Natural killer cell (primary cell): ENCODE results near the gene SGK2. TPM values are rescaled to one million over a fixed set of nuclear protein-coding genes. Genes with fewer than 3 reads are reported as not detected.

ENCODE experiments used
- ATAC-seq, 3 donors: fragments of 150-1000 bp in 2 of 3; fragments of 200-7000 bp in 1 of 3; cut with Tn5 transposase; 1 replicate in 1 of 3; 2 replicates in 2 of 3; pipeline ENCODE4 v1.10.0; 2021; ENCODE audit warnings: mild to moderate bottlenecking in 2 of 3, moderate library complexity in 2 of 3
- DNase-seq, 2 donors: peaks; one replicate each; pipeline versions ENCODE4 v3.0.0 to v3.0.0-alpha.2; 2013 to 2021; ENCODE audit warnings: mixed read lengths in 1 of 2
- H3K27ac ChIP-seq: one replicate; pipeline ENCODE4 v1.5.1; 2013; ENCODE audit warnings: mild to moderate bottlenecking, low read length
- H3K27me3 ChIP-seq: one replicate; pipeline ENCODE4 v1.6.1; 2013; ENCODE audit warnings: low read length; ENCODE audit not compliant: control insufficient read depth, insufficient read depth
- H3K36me3 ChIP-seq: one replicate; pipeline ENCODE4 v1.6.1; 2013; ENCODE audit warnings: low read length; ENCODE audit not compliant: control insufficient read depth, insufficient read depth
- H3K4me1 ChIP-seq: one replicate; pipeline ENCODE4 v1.6.1; 2013; ENCODE audit warnings: low read length; ENCODE audit not compliant: control insufficient read depth, insufficient read depth
- H3K4me3 ChIP-seq: one replicate; pipeline ENCODE4 v1.5.1; 2013; ENCODE audit warnings: low read length
- H3K9me3 ChIP-seq: one replicate; pipeline ENCODE4 v1.6.1; 2013; ENCODE audit warnings: low read length; ENCODE audit not compliant: control insufficient read depth, insufficient read depth
- H3K27ac Mint-ChIP-seq, 2 donors: one replicate each; pipeline ENCODE4 v1.8.0; 2022; ENCODE audit warnings: mild to moderate bottlenecking in 2 of 2, mixed read lengths in 2 of 2, moderate library complexity in 1 of 2
- H3K27me3 Mint-ChIP-seq, 2 donors: one replicate each; pipeline ENCODE4 v1.8.0; 2022; ENCODE audit warnings: low read depth in 2 of 2, mixed read lengths in 2 of 2
- H3K36me3 Mint-ChIP-seq: one replicate; pipeline ENCODE4 v1.8.0; 2022; ENCODE audit warnings: mixed read lengths
- H3K4me1 Mint-ChIP-seq, 2 donors: one replicate each; pipeline ENCODE4 v1.8.0; 2022; ENCODE audit warnings: mixed read lengths in 2 of 2
- H3K4me3 Mint-ChIP-seq: one replicate; pipeline ENCODE4 v1.8.0; 2022; ENCODE audit warnings: mild to moderate bottlenecking, moderate library complexity, mixed read lengths
- H3K9me3 Mint-ChIP-seq, 2 donors: one replicate each; pipeline ENCODE4 v1.8.0; 2022; ENCODE audit warnings: mixed read lengths in 2 of 2
- whole genome bisulfite sequencing: methylation state at CpG from one replicate; pipeline ENCODE4 v1.1.7; 2013; ENCODE audit warnings: missing lambda C conversion rate; ENCODE audit not compliant: insufficient coverage; 5-methylcytosine and 5-hydroxymethylcytosine counted together
- intact Hi-C: fragments of 100-400 bp; cut with micrococcal nuclease; formaldehyde crosslinking; loops from one replicate; pipeline ENCODE4 v1.14.2; 2022
- total RNA-seq, 4 donors: library from RNA; stranded (reverse); fragments of 120-200 nt in 1 of 4; gene quantifications; one replicate each; pipeline versions ENCODE4 v1.2.3 to v1.2.4, GENCODE V29; 2013 to 2022
- TF ChIP-seq, protein P1 (sequence below): fragments of 200-600 bp; IDR thresholded peaks from one replicate; pipeline ENCODE4 v1.8.0; 2022; ENCODE audit warnings: antibody characterized with exemption

SGK2 gene
- total RNA-seq, 3 donors from 2014 or later (not counting 1 experiment from before 2014, with no cell fraction given): 0.48 to 1.2 (median 0.61) TPM

DNA sequence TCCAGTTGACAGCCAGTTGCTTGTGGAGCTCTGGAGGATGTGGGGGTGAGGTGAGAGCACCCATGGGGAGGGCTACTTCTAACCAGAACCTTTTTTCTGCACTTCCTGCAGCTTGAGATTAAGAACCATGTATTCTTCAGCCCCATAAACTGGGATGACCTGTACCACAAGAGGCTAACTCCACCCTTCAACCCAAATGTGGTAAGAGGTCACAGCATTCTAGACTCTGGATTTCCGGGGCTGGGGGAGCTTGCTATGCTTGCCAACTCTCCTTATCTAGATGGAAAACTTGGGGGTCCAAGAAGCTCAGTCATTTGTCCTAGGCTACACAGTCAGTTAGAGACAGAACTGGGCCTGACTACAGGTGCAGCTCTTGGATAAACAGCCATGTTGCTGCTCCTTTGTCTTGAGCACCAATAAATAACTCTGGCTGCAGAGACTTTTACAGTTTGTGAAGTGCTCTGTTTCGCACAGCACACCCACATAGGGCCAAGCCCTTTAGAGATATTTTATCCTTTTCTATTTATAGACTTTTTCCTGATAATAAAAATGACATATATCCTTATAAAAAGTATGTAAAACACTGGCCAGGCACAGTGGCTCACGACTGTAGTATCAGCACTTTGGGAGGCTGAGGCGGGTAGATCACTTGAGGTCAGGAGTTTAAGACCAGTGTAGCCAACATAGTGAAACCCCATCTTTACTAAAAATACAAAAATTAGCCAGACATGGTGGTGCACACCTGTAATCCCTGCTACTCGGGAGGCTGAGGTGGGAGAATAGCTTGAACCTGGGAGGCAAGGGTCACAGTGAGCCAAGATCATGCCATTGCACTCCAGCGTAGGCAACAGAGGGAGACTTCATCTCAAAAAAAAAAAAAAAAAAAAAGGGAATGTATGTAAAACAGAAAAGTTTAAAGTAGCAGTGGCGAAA is 21.3 kb downstream of the SGK2 start:
- Mint-ChIP-seq H3K27ac (peak overlapping the region in 1 of 2 donors; percentile 67), H3K9me3 (no peaks in the 10 kb centered on the region), H3K27me3 (no peaks in the 10 kb centered on the region), H3K36me3 (no peaks in the 10 kb centered on the region), H3K4me3 (no peak overlapping the region), H3K4me1 (peaks cover 11 to 13% of the 10 kb centered on the region in 2 donors)
- peak overlapping the region; percentile 15 for H3K27ac ChIP-seq
- no peak overlapping the region for H3K4me3 ChIP-seq
- no peak for DNase-seq
- no peaks in the 10 kb centered on the region for H3K36me3 ChIP-seq
- no peaks in the 10 kb centered on the region for H3K9me3 ChIP-seq
- peaks cover 13% of the 10 kb centered on the region for H3K4me1 ChIP-seq
- H3K27me3 ChIP-seq: no peaks in the 10 kb centered on the region
- TF ChIP-seq, protein P1, sequence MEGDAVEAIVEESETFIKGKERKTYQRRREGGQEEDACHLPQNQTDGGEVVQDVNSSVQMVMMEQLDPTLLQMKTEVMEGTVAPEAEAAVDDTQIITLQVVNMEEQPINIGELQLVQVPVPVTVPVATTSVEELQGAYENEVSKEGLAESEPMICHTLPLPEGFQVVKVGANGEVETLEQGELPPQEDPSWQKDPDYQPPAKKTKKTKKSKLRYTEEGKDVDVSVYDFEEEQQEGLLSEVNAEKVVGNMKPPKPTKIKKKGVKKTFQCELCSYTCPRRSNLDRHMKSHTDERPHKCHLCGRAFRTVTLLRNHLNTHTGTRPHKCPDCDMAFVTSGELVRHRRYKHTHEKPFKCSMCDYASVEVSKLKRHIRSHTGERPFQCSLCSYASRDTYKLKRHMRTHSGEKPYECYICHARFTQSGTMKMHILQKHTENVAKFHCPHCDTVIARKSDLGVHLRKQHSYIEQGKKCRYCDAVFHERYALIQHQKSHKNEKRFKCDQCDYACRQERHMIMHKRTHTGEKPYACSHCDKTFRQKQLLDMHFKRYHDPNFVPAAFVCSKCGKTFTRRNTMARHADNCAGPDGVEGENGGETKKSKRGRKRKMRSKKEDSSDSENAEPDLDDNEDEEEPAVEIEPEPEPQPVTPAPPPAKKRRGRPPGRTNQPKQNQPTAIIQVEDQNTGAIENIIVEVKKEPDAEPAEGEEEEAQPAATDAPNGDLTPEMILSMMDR: no peak
- intact Hi-C loops: no loop called here
- WGBS: 73% methylated on average over 5 of the region's 7 CpGs
- ATAC-seq: peak in 2 of 3 donors; percentile 54

DNA sequence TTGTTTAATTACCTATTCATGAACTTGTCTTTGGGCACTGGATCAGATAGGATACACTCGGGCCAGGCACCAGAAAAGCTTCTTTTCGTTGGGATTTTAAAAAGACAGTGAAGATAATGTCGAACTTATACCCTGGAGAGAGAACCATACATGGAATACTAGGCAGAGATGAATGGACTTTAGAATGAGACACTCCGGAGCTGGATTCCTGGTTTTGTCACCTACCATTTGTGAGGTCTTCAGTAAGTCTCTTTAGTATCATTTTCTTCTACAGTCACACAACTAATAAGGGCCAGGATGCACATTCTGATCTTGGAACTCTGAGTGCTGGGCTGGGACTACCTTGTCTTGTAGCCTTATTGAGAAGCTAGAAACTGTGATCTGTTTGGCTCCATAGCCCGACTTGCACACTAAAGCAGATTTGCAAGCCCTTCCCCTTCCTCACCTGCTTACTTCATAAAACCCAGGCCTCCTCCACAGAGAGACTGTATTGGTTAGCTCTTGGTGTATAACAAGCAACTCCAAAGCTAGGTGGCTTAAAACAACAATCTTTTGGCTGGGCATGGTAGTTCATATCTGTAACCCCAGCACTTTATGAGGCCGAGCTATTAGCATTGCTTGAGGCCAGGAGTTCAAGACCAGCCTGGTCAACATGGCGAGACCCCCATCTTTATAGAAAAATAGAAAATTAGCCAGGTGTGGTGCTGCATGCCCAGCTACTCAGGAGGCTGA is 24.5 kb downstream of the SGK2 start:
- DNase-seq: no peak
- Histone ChIP-seq H3K4me1 (peaks cover 13% of the 10 kb centered on the region), H3K9me3 (no peaks in the 10 kb centered on the region), H3K27ac (no peak overlapping the region), H3K36me3 (no peaks in the 10 kb centered on the region), H3K27me3 (no peaks in the 10 kb centered on the region), H3K4me3 (no peak overlapping the region)
- 81% methylated on average over 7 of the region's 7 CpGs for WGBS
- Mint-ChIP-seq H3K4me1 (peaks cover 11 to 13% of the 10 kb centered on the region in 2 donors), H3K9me3 (no peaks in the 10 kb centered on the region), H3K4me3 (no peak overlapping the region), H3K27ac (no peak overlapping the region), H3K27me3 (peaks cover 0 to 7% of the 10 kb centered on the region in 2 donors), H3K36me3 (no peaks in the 10 kb centered on the region)
- TF ChIP-seq, protein P1: no peak
- intact Hi-C loops: no loop called here
- ATAC-seq: no peak

GRCh38 chr20:43583982-43584432 is 25.2 kb downstream of the SGK2 start:
- no peaks in the 10 kb centered on the region for H3K9me3 Mint-ChIP-seq
- no peak overlapping the region for H3K4me3 Mint-ChIP-seq
- H3K9me3 ChIP-seq: no peaks in the 10 kb centered on the region
- no peaks in the 10 kb centered on the region for H3K27me3 ChIP-seq
- TF ChIP-seq, protein P1: no peak
- H3K36me3 ChIP-seq: no peaks in the 10 kb centered on the region
- H3K36me3 Mint-ChIP-seq: no peaks in the 10 kb centered on the region
- peaks cover 11% of the 10 kb centered on the region in 2 donors for H3K4me1 Mint-ChIP-seq
- DNase-seq: no peak
- WGBS: 73% methylated on average over 2 of the region's 2 CpGs
- no peak for ATAC-seq
- H3K4me1 ChIP-seq: peaks cover 11% of the 10 kb centered on the region
- H3K4me3 ChIP-seq: no peak overlapping the region
- intact Hi-C loops: no loop called here
- H3K27ac Mint-ChIP-seq: no peak overlapping the region
- no peak overlapping the region for H3K27ac ChIP-seq
- H3K27me3 Mint-ChIP-seq: peaks cover 0 to 7% of the 10 kb centered on the region in 2 donors
